Measurements from ENCODE around the gene ZNF384.

- TF ChIP-seq REST (IDR thresholded peaks at IDR 0.05; ENCODE audit: low read depth) (no peak), TAF1 (IDR thresholded peaks at IDR 0.05; ENCODE audit: low read depth) (no peak), YY1 (IDR thresholded peaks at IDR 0.05; ENCODE audit: low read depth) (no peak), MAX (IDR thresholded peaks at IDR 0.05) (no peak), CREB1 (IDR thresholded peaks at IDR 0.05; ENCODE audit: low read depth) (no peak), RAD21 (IDR thresholded peaks at IDR 0.05; ENCODE audit: low read depth) (no peak), TEAD4 (IDR thresholded peaks at IDR 0.05) (no peak), USF1 (IDR thresholded peaks at IDR 0.05) (no peak)
Measured at GRCh38 chr12:6693832-6694355, 4.7 kb upstream of the ZNF384 start.

Measured in Ishikawa (cell line).